CD1c-positive myeloid dendritic cell (primary cell): Measurements from ENCODE around the gene PLXND1.
A peak's percentile ranks its signal among the peaks of the same experiment; 100 is the strongest.

Experiments
- DNase-seq: peaks from one replicate; pipeline ENCODE4 v3.0.0-alpha.2; 2016; ENCODE audit errors: extremely low spot score

Gene PLXND1

DNA sequence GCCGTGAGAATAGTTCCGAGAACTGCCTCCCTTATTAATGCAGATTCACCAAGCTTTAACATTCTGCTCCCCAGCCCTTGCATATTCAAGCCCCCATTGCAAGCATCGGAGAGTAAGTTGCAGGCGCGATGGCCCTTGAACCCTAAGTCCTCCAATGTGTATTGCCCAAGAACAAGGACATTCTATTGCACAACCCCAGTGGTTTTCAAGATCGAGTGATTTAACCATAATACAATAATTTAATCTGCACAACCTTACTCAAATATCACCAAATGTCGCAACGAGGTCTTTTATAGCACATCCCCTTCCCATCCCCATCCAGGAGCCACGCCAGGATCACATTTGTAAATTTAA, 21.7 kb upstream of the PLXND1 start:
- no peak for DNase-seq

DNA sequence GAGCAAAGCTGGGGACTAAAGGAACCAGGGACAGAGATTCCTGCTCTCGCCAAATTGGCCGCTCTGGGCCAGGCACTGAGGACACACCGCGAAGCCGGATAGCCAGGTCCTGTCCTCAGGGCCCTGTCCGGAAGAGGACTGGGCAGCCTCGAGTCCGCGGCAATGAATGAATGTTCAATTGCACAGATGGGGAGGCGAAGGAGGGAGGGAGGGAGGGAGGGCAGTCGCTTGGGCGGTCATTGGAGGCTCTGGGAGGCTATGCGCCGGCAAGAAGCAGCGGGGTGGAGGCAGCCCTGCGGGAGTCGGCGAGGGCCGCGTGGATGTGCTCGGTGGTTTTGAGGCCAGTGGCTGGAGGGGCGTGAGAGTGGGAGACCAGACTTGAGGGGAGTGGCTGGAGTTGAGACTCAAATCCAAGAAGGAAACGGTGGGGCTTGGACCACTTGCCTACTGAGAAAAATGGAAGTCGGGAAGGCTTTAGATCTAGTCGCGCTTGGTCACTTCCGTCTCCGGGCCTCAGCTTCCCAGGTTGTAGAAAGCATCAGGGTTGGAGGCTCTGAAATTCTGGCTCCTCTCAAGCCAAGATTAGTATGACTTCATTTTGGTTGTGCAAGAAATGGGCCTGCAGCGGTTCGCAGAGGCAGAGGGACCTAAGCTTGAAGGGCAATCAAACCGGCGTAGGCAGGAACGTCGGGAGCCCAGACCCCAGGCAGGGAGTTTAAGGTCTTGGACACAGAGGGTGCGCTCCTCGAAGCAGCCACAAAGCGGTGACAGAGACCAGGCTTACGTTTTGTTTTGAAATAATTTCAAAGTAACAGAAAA, 21.1 kb upstream of the PLXND1 start:
- peak; percentile 86 for DNase-seq

DNA sequence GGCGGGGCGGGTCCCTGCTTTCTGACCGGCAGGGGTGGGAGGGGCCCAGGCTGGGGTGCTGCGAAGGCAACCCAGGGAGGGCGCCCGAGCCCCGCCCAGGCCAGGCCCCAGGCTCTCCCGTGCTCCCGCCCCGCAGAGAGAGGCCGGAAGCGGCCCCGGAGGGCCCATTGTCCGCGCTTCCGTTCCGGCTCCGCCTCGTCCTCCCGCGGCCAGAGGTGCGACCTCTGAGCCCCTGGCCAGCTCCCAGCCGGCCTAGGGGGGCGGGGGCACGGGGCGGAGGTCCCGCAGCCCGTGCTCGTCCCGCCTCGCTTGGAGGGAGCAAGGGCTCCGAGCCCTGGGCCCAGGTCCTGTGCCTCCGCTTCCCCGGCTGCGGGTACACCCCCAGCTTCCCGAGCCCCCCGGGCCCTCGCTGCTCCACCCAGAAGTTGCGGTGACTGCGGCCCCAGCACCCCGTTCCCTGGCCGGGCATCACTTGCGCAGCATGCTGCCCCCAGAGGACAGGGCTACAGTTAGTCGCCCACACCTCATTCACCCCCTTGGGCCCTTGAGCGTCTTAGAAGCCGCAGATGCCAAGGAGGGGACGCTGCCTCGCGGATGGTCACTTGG, 20.4 kb upstream of the PLXND1 start:
- DNase-seq = peak; percentile 89

DNA sequence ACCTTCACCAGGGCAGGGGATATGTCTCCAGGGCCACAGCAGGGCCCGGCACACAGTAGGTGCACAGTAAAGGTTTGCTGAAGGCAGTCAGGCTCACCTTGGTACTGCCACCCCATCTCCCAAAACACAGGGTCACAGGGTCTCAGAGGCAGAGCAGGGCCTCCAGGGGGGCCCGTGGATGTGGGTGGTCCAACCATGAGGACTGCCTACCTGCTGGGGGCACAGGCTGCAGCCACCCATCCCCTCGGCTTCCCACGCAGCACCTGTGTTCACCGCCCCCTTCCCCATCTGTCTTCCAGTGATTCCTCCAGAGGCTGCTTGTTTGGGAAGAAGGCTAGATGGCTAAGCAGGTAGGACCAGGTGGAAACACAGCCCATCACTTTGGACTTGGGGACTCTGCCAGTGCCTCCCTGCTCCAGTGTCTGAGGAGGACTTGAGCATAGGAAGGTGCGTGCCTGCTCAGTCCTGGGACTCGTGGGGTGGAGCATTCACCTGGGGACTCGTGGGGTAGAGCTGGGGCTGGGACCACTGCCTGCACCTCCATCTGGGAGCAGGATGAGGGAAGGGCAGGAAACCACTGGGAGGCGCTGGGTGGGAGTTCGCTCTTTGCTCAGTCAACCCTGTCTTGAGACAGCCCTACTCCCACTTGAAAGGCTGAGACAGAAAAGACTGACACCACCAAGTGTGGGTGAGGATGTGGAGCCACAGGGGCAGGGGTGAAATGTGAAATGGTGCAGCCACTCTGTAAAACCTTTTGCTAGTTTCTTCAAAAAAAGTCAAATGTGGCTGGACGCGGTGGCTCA, 18.8 kb upstream of the PLXND1 start:
- peak; percentile 51 for DNase-seq

DNA sequence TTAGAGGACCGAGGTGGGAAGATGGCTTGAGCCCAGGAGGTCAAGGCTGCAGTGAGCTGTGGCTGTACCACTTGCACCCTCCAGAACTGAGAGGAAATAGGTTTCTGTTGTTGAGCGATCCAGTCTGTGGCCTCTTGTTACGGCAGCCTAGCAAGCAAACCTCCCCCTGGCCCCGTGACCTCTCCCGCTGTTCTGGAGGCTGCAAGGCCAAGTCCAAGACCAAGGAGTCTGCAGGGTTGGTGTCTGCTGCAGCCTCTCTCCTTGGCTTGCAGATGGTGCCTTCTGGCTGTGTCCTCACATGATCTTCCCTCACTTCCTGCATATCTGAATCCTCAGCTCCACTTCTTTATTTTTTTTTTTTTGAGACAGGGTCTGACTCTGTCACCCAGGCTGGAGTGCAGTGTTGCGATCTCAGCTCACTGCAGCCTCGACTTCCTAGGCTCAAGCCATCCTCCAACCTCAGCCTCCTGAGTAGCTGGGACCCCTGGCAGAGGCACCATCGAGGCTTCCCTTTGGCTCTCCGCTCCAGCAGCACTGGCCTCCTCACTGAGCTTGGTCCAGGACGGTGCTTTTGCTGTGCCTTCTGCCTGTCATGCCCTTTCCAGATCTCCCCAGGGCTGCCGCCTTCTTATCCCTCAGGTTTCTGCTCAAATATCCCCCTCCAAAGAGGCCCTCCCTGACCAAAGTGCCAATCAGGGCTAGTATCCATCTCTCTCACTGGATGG, 18.0 kb upstream of the PLXND1 start:
- DNase-seq = peak; percentile 50

DNA sequence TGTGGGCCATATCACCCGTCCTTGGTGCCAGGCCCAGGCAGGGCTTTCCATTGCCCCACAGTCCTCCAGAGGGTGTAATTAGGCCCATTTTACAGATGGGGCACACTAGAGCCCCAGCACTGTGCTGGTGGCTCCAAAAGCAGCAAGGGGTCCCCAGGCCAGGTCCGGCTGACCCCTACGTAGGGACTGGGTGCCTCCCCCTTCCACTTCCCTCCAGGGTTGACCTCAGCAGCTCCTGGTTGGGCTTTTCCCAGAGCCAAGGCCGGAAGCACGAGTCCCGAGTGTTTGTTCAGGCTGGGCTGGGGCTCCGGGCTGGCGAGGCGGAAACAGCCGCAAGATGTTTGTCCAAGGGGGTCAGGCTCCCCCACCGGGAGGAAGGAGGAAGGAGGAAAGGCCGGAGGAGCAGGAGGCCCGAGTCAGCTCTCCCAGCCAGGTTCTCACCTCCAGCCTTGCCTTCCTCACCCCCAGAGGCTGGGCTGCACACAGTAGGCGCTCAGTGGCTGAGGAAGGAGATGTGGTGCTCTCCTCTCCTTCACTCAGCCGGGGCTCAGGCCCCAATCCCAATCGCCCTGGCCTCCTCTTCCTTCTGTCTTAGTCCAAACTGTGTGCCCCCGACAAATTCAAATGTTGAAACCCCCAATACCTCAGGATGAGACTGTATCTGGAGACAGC, 17.1 kb upstream of the PLXND1 start:
- DNase-seq = no peak

DNA sequence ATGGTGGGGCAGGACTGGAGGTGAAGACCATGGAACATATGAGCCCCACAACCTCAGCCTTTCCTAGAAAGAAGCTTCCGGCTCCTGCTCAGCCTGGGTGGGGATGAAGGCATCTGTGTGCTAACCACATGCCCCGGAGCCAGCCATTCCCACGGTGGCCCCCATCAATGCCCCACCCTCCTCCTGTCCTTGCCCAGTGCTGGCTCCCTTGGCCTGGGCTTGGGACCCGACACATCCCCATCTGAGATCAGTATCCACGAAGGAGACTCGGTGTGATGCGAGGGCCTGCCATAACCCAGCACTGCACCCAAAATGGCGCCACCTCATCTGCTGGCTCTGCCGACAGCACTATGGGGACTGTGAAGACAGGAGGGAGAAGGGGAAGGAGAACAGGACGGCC, 16.5 kb upstream of the PLXND1 start:
- no peak for DNase-seq

DNA sequence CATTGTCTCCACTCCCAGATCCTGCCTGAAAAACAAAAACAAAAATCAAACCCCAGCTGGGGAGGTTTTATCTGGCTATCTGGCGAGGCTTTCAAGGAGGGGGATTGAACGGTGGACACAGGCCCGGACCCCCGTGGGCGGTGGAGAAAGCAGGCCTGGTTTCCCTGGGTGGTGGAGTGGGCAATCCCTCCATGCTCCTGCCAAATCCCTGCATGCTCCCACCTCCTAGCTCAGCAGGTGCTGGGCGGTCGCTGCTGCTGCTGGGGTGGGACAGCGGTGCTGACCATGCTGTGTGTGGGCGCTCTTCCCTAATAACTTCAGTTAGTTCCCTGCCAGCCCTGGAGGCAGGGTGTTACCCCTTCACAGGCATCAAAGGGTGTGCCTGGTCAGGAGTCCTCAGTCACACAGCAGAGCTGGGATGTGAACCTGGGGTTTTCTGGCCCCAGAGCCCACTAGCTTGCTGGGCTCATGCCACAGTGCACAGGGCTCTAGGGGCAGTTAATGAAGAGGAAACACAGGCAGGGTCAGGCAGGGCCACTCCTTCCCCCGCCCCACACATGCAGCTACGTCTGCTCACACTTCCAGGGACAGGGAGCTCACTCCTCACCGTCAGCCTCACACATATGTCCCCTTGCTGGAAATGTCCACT, 15.9 kb upstream of the PLXND1 start:
- DNase-seq = peak; percentile 43

DNA sequence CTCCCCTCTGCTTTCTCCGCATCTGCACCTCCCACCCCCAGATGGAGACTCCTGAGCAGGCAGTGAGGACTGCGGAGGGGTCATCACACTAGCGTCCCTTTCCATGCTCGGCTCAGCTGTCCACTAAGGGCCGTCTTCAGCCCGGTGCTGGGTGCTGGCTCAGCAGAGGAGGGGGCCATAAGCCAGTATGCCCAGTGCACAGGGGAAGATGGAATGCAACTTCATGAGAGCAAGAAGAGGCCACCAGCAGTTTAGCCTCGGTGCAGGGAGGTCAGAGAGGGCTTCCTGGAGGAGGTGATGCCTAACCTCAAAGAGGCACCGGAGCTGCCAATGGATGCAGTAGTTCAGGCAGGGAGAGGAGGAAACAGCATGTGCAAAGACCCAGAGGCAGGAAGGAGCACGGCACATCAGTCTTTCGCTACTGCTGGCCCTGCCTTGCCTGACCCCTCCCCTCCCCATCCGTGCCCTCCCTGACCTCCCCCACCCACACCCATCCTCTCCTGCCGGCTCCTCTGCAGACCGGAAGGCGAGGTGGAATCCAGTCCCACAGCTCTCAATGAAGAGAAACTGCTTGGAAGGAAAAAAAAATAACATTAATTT, 15.2 kb upstream of the PLXND1 start:
- no peak for DNase-seq

DNA sequence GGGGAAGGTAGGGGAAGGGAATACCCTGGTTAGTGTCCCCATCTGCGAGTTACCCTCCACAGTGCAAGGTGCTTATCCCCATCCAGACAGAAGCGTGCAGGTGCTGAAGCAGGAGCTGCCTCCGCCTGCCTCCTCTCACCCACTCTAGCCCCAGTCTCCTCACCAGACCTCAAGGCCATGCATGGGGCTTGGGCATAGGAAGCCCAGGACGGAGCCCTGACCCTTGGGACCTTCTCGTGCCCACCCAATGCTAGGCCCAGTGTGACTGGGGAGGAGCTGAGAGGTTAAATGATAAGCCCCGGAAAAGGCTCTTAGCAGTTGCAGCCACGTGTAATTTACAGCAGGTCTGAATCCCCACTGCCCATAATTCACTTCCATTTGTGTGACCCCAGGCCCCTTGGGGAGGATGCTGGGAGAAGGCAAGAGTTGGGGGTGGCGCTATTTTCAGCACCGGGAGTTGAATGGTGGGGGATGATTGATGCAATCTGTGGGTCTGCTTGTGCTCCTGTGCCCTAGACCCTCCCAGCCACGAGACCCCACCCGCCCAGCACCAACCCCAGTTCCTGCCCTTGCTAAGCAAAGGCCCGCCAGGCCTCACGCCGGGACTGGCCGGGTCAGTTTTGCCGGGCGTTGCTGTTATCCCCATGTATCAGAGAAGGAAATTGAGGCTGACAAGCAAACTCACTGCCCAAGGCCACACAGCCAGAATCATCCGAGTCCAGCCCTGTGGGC, 14.5 kb upstream of the PLXND1 start:
- no peak for DNase-seq

DNA sequence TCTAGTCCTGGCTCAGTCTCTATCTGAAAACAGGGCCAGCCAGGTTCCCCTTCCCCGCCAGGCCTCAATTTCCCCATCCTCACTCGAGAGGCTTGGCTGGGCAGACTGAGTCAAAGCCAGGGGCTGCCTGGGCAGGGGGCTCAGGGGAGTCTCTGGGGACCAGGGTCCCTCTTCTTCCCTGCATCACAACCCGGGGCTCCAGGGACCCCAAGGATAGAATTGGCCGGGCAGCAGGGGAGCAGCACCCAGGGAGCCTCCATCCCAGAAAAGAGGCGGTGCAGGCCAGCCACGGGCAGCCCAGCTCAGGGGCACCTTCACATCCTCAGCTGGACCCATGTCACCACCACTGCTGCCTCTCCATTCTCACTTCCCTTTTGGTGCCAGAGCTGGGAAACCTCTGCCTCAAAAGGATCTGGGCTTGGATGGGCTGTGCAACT, 13.3 kb upstream of the PLXND1 start:
- peak; percentile 76 for DNase-seq

DNA sequence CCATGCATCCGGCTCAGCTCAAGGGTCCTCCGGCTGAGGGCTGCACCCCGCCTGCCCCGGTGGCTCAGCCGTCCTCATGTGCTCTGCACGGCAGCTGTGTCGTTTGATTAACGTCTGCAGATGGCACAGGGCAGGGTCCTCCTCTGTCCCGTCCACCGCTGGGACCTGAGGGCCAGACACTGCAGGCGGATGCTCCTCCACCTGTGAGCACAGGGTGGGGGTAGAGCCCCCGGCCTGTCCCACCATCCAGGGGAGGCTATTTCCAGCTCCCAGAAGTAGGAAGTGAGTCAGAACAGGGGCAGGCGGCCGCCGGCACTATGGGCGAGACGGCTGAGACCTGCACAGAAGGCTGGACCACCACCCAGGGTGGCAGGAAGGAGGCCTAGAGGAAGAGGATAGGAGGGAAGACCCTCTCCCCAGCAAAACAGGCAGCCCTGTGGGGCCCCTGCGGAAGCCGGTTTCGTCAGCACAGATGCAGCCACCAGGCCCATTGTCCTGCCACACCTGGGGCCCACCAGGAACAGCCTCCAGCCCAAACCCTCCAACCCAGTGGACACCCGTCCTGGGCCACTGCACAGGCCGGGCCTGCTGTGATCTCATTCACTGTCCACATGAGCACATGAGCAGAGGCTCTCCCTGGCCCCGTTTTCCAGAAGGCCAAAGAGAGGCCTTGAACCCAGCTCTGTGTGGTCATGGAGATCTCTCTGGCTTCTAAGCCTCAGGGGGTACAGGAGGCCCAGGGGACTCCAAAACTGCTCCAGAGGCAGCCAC, 12.6 kb upstream of the PLXND1 start:
- DNase-seq = peak; percentile 21

DNA sequence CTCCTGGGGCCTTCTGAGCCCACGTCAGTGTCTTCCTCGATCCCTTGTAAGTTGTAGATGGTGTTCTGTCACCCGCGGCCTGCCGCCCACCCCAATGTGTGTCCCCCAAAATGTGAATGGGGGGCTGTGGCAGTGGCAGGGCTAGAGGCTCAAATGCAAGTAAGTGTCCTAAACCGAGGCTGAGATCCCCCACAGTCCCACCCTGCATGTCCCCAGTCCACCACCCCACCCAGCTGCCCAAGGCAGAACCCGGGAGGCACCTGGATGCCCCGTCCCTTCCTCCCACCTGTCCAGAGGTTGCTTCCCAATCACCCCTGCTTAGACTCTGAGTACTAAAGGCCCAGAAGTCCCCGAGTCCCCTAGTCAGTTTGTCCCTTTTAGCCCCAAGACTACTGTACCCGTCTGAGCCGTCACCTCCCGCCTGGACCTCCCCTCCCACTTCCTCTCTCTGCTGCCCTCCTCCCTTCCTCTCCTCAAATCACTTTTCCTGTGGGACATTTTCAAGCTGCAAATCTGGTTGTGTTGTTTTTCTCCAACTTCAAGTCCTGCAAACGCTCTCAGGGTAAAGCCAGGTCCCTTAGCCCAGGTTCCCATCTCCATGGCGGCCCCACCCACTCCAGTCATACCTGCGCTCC, 11.8 kb upstream of the PLXND1 start:
- peak; percentile 11 for DNase-seq

DNA sequence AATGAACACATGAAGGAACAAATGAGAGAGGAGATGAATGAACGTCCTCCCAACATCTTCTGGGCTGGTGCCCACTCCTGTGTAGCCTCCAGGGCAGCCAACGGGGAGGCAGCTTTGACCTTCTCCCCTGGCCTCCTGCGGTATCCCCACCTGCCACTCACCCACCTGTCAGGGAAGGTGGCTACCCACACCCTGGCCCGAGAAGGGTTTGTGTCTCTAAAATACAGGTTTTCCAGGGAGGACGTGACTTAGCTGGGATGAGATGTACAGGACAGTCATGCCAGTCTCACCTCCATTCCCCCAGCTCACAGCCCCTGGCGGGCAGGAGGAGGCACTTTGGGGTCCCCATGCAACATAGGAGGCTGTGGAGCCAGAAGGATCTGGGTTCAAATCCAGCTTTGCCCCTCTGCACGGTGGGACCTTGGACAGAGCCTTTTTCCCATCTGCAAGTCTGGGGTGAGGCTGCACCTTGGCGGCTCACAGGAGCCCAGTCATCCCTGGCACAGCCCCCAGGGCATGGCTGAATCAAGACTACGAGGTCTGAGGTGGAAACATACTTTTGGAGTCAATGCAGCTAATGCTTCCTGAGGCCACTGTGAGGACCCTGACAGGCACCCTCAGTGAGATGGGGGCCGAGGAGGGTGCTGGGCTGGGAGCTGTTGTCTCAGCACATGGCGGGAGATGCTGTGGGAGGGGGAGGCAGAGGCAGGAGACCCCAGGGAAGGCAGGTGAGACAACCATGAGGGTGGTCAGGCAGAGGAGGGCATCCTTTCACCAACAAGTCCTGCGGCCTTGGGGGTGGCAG, 11.1 kb upstream of the PLXND1 start:
- no peak for DNase-seq

DNA sequence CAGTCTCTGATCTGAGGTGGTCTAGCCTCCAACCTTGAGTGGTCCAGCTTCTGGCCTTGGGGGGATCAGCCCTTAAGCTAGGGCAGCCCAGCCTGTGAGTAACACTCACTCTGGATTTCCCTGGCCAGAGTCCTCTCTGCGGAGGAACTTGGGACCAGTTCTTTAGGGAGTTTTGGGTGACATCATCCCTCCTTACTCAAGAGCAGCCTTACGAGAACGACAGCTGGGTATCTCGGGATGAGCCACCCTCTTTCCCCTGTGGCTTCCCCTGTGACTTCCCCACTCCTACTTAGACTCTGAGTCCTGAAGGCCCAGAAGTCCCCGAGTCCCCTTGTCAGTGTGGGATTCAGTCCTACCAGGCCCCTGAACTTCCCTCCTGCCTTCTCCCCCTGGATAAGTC, 10.2 kb upstream of the PLXND1 start:
- peak; percentile 93 for DNase-seq

DNA sequence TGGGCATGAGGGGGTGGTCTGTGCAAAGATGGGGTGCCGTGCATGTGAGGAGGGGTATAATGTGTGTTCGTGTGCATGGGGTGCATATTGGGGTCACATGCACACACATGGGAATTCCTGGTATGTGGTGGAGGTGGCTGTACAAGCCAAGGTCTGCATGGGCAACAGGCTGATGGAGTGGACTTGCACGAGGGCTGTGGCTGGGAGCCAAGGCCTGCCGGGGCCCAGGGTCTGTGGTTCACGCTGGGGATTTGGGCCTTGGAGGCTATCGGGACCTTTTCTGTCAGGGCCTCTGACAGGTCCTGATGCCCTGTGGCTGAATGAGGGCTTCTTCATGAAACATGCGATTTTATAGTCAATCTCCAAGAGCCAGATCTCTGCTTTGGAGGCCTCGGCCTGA, 9.8 kb upstream of the PLXND1 start:
- peak; percentile 8 for DNase-seq

DNA sequence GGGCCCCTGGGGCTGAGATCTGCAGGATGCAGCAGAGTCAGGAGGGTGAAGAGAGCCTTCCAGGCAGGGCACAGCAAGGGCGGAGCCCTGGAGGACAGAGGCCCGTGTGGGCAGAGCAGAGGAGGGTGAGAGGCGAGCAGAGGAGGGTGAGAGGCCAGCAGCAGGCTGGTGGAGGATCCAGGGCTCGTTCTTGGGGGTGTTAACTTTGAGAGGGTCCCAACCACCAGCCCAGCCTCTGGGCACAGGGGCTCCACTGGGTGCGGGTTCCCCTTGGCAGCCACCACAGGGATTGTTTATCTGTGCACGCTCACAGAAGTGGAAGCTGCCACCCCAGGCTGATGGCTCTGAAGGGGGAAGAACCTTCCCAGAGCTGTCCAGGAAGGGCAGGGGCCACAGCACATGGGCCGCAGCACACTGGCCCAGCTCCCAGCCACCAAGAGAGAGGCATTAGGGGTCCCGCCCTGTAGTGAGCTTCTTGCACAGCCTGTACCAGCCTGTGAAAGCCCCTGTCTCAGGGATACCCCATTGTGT, 9.3 kb upstream of the PLXND1 start:
- peak; percentile 47 for DNase-seq
